ENCODE results near the gene TREM1.
"Not testable (repeated sequence)": the region's sequence is repeated elsewhere in the genome, so short reads cannot be mapped to it uniquely, and the experiment has no call there.

TREM1 gene

DNA sequence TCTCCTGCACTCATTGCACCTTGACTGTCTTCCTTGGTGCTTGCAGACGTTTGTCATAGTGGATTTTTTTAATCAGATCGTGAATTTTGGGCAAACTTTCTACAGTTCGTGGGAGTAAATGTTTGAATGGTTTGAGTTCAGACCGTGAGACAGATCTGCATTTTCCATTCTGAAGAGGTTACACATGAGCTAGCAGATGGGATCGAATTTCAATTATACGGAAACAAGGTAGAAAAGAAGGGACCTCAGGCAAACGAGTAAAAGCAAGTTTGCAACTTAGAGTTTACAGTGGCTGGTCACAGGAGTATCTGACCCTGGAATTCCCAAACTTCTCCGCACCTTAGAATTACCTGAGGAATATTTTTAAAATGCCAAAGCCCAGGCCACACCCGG, 31.8 kb upstream of the TREM1 start:
- Mint-ChIP-seq H3K27ac (no peak overlapping the region), H3K4me1 (ENCODE audit: low read depth) (peaks cover 16% of the 10 kb centered on the region), H3K9me3 (no peaks in the 10 kb centered on the region)

GRCh38 chr6:41315943-41316620, 29.6 kb upstream of the TREM1 start:
- Mint-ChIP-seq H3K27ac (no peak overlapping the region), H3K27me3 (ENCODE audit: low read depth) (peaks cover 58% of the 10 kb centered on the region), H3K4me1 (ENCODE audit: low read depth) (peaks cover 16% of the 10 kb centered on the region), H3K4me3 (no peak overlapping the region), H3K9me3 (no peaks in the 10 kb centered on the region), H3K36me3 (ENCODE audit: low read depth) (no peaks in the 10 kb centered on the region)
- no peak for DNase-seq (ENCODE audit: low spot score)

More for the DNA sequence above, 31.8 kb upstream of the TREM1 start:
- Mint-ChIP-seq H3K27me3 (ENCODE audit: low read depth) (peaks cover 48% of the 10 kb centered on the region), H3K4me3 (no peak overlapping the region), H3K36me3 (ENCODE audit: low read depth) (no peaks in the 10 kb centered on the region)
- no peak for DNase-seq (ENCODE audit: low spot score)

DNA sequence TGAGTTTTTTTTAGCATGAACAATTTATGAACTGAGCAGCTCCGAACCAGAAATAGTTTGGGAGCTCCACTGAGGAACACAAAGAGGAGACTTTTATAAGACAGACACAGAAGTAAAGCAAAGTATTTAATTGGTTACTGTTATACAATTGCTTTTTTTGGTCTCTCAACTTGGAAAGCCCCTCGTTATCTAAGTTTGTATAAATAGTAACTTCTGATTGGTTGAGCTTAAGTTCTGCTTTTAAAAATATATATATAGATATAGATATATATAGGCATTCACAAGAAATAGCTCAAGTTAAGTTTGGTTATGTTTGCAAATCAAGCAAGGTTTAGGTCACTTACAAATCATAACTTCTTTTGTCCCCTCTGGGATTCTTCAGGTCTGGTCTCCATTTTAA, 28.7 kb upstream of the TREM1 start:
- peaks cover 58% of the 10 kb centered on the region for H3K27me3 Mint-ChIP-seq (ENCODE audit: low read depth)
- H3K4me1 Mint-ChIP-seq (ENCODE audit: low read depth): peaks cover 16% of the 10 kb centered on the region
- DNase-seq (ENCODE audit: low spot score): no peak
- H3K9me3 Mint-ChIP-seq: no peaks in the 10 kb centered on the region
- no peaks in the 10 kb centered on the region for H3K36me3 Mint-ChIP-seq (ENCODE audit: low read depth)
- H3K4me3 Mint-ChIP-seq: no peak overlapping the region
- H3K27ac Mint-ChIP-seq: no peak overlapping the region

- no peaks in the 10 kb centered on the region for H3K36me3 Mint-ChIP-seq (ENCODE audit: low read depth)
- H3K9me3 Mint-ChIP-seq: no peaks in the 10 kb centered on the region
- H3K4me3 Mint-ChIP-seq: no peak overlapping the region
- no peak for DNase-seq (ENCODE audit: low spot score)
- no peak overlapping the region for H3K27ac Mint-ChIP-seq
- peaks cover 39% of the 10 kb centered on the region for H3K27me3 Mint-ChIP-seq (ENCODE audit: low read depth)
- H3K4me1 Mint-ChIP-seq (ENCODE audit: low read depth): no peaks in the 10 kb centered on the region
These were observed 19.8 kb upstream of the TREM1 start for GRCh38 chr6:41306187-41306854.

DNA sequence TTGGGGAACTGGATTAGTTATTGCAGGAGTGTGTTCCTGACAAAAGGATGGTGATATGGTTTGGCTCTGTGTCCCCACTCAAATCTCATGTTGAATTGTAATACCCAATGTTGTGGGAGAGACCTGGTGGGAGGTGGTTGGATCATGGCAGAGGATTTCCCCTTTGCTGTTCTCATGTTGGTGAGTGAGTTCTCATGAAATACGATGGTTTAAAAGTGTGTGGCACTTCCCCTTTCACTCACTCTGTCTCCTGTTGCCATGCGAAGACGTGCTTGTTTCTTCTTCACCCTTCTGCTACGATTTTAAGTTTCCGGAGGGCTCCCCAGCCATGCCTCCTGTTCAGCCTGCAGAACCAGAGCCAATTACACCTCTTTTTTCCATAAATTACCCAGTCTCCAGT, 16.2 kb upstream of the TREM1 start:
- Mint-ChIP-seq H3K9me3 (peaks cover 11% of the 10 kb centered on the region), H3K4me3 (no peak overlapping the region), H3K4me1 (ENCODE audit: low read depth) (peaks cover 14% of the 10 kb centered on the region), H3K27me3 (ENCODE audit: low read depth) (peaks cover 48% of the 10 kb centered on the region), H3K36me3 (ENCODE audit: low read depth) (no peaks in the 10 kb centered on the region), H3K27ac (no peak overlapping the region)
- no peak for DNase-seq (ENCODE audit: low spot score)

DNA sequence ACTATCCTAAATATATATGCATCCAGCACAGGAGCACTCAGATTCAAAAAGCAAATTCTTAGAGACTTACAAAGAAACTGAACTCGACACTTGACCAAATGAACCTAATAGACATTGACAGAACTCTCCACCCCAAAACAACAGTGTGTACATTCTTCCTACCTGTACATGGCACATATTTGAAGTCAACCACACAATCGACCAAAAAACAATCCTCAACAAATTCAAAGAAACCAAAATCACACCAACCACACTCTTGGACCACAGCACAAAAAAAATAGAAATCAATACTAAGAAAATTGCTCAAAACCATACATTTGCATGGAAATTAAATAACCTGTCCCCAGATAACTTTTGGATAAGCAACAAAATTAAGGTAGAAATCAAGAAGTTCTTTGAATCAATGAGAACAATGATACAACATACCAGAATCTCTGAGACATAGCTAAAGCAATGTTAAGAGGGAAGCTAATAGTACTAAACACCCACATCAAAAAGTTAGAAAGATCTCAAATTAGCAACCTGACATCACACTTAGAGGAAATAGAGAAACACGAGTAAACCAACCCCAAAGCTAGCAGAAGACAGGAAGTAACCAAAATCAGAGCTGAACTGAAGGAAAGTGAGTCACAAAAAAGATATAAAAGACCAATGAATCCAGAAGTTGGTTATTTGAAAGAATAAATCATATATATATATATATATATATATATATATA, 12.5 kb upstream of the TREM1 start:
- H3K9me3 Mint-ChIP-seq: peaks cover 26% of the 10 kb centered on the region
- peak overlapping the region; percentile 57 for H3K4me3 Mint-ChIP-seq
- peak overlapping the region; percentile 58 for H3K27ac Mint-ChIP-seq
- H3K36me3 Mint-ChIP-seq (ENCODE audit: low read depth): peaks cover 3% of the 10 kb centered on the region
- peaks cover 31% of the 10 kb centered on the region for H3K27me3 Mint-ChIP-seq (ENCODE audit: low read depth)
- DNase-seq (ENCODE audit: low spot score): no peak
- peaks cover 19% of the 10 kb centered on the region for H3K4me1 Mint-ChIP-seq (ENCODE audit: low read depth)

DNA sequence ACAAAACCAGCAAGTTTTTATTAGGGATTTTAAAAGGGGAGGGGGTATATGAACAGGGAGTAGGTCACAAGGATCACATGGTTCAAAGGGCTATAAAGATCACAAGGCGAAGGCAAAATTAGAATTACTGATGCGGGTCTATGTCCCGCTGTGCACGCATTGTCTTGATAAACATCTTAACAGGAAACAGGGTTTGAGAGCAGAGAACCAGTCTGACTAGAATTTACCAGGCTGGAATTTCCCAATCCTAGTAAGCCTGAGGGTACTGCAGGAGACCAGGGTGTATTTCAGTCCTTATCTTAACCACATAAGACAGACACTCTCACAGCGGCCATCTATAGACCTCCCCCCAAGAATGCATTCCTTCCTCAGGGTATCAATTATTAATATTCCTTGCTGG, 10.8 kb upstream of the TREM1 start:
- DNase-seq (ENCODE audit: low spot score); H3K36me3 Mint-ChIP-seq (ENCODE audit: low read depth); H3K4me3 Mint-ChIP-seq; H3K27ac Mint-ChIP-seq: not testable (repeated sequence)
- H3K4me1 Mint-ChIP-seq (ENCODE audit: low read depth): peaks cover 19% of the 10 kb centered on the region
- peaks cover 26% of the 10 kb centered on the region for H3K9me3 Mint-ChIP-seq
- peaks cover 25% of the 10 kb centered on the region for H3K27me3 Mint-ChIP-seq (ENCODE audit: low read depth)

DNA sequence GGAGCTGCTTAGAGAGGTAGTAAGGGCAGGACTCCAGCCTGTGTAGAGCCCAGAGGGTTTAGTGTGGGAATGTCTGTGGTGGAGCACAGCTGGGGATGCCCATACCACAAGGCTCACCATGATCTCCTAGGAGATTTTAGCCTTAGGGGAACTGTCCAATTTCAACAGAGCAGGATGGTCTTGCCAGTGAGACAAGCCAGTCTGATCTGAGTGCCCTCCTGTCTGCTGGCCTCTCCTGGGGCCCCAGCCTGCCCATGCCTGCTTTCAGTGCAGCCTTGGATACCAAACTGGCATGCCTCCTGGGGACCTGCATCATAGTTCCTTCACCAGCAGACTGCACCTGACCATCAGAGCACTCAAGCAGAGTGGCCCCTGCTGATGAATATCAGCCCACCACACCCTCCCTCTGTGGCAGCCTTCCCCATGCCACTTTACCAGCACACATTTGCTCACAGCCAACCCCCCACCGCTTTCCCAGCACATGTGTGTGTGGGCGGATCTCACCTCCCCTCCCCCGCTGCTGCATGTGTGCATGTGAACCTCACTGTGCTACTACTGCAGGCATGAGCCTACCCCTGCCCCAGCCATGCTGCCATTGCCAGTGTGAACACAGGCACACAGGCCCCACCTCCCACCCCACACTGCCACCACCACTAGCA, 7.9 kb upstream of the TREM1 start:
- H3K4me1 Mint-ChIP-seq (ENCODE audit: low read depth): peaks cover 16% of the 10 kb centered on the region
- H3K4me3 Mint-ChIP-seq: no peak overlapping the region
- peaks cover 26% of the 10 kb centered on the region for H3K9me3 Mint-ChIP-seq
- H3K27ac Mint-ChIP-seq: no peak overlapping the region
- peaks cover 14% of the 10 kb centered on the region for H3K27me3 Mint-ChIP-seq (ENCODE audit: low read depth)
- DNase-seq (ENCODE audit: low spot score): no peak
- H3K36me3 Mint-ChIP-seq (ENCODE audit: low read depth): peaks cover 3% of the 10 kb centered on the region

- Mint-ChIP-seq H3K9me3 (peaks cover 6% of the 10 kb centered on the region), H3K27me3 (ENCODE audit: low read depth) (peaks cover 25% of the 10 kb centered on the region), H3K4me3 (no peak overlapping the region), H3K27ac (no peak overlapping the region), H3K4me1 (ENCODE audit: low read depth) (no peaks in the 10 kb centered on the region), H3K36me3 (ENCODE audit: low read depth) (peaks cover 3% of the 10 kb centered on the region)
- DNase-seq (ENCODE audit: low spot score): no peak
These were observed 5.2 kb upstream of the TREM1 start for GRCh38 chr6:41291717-41292116.

DNA sequence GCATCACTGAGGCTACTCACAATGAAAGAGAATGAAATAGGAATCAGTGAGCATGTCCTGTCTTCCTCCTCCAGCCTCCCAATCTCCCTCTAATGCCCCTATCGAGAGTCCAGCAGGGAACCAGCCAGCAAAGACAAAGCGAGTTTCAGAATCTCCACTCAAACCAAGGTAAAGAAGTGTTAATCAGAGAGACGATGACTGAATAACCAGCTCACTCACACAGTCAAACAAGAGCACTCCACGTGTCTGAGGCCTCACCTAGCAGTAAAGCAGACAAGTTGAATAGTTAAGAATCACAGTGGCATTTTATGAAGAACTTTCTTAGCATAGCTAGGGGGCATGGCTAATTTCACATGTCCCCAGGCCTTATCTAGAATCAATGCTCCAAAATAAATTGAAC, 3.3 kb upstream of the TREM1 start:
- Mint-ChIP-seq H3K27me3 (ENCODE audit: low read depth) (peaks cover 26% of the 10 kb centered on the region), H3K4me3 (no peak overlapping the region), H3K4me1 (ENCODE audit: low read depth) (no peaks in the 10 kb centered on the region), H3K36me3 (ENCODE audit: low read depth) (no peaks in the 10 kb centered on the region), H3K9me3 (no peaks in the 10 kb centered on the region), H3K27ac (no peak overlapping the region)
- no peak for DNase-seq (ENCODE audit: low spot score)

- no peaks in the 10 kb centered on the region for H3K4me1 Mint-ChIP-seq (ENCODE audit: low read depth)
- H3K36me3 Mint-ChIP-seq (ENCODE audit: low read depth): no peaks in the 10 kb centered on the region
- H3K4me3 Mint-ChIP-seq: no peak overlapping the region
- H3K27ac Mint-ChIP-seq: no peak overlapping the region
- H3K9me3 Mint-ChIP-seq: no peaks in the 10 kb centered on the region
- peaks cover 26% of the 10 kb centered on the region for H3K27me3 Mint-ChIP-seq (ENCODE audit: low read depth)
- DNase-seq (ENCODE audit: low spot score): no peak
These were observed 2.3 kb upstream of the TREM1 start for GRCh38 chr6:41288754-41289129.

DNA sequence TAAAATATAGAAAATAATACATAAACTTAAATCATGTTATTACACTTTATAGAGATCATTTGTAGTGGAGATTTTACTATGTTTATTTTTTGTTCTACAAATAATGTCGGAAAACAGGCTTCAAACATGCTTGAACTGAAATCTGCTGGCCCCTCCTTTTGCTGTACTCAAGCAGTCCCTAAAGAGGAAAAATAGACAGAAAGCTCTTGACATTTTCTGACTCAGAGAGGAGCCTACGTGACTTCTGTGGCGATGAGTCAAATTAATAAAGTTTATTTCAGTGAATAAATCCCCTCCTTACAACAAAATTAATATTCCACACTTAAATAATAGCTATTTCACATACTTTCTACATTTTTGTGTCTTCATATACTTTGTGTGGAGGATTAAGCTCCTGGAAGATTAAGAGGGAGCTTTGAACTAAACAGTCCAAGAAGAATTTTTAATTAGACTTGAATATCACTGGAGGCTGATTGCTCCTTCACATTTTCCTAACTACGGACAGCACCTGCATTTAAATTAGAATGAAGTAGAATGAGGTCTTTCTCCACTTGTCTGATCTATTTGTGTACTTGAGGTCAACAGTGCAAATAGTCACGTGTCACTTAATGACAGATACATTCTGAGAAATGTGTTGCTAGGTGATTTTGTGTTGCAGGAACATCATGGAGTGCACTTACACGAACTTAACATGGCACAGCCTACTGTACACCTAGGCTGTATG, 1.7 kb upstream of the TREM1 start:
- H3K27me3 Mint-ChIP-seq (ENCODE audit: low read depth): peaks cover 26% of the 10 kb centered on the region
- no peak overlapping the region for H3K4me3 Mint-ChIP-seq
- no peaks in the 10 kb centered on the region for H3K9me3 Mint-ChIP-seq
- DNase-seq (ENCODE audit: low spot score): no peak
- H3K4me1 Mint-ChIP-seq (ENCODE audit: low read depth): no peaks in the 10 kb centered on the region
- no peak overlapping the region for H3K27ac Mint-ChIP-seq
- no peaks in the 10 kb centered on the region for H3K36me3 Mint-ChIP-seq (ENCODE audit: low read depth)

DNA sequence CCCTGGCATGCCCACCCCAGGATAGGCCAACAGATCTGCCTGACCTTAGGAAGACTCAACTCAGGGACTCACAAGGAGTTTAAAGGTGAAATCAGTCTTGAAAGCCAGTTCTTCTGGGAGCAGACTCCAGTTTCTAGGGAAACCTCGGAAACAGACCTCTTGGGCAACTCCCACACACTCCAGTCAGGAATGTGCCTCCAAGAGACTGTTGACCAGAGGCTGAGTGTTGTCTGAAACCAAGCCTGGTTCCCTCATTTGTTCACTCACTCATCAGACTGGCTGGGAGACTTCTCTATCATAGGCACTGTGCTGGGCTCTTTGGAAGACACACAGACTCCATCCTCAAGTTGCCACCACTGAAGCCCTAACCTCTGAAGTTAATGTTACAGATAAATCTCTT, 1.8 kb downstream of the TREM1 start:
- H3K27ac Mint-ChIP-seq: no peak overlapping the region
- H3K36me3 Mint-ChIP-seq (ENCODE audit: low read depth): no peaks in the 10 kb centered on the region
- peaks cover 28% of the 10 kb centered on the region for H3K27me3 Mint-ChIP-seq (ENCODE audit: low read depth)
- no peak overlapping the region for H3K4me3 Mint-ChIP-seq
- H3K9me3 Mint-ChIP-seq: no peaks in the 10 kb centered on the region
- no peak for DNase-seq (ENCODE audit: low spot score)
- no peaks in the 10 kb centered on the region for H3K4me1 Mint-ChIP-seq (ENCODE audit: low read depth)
